ENCODE data around the gene UBALD1.

DNA sequence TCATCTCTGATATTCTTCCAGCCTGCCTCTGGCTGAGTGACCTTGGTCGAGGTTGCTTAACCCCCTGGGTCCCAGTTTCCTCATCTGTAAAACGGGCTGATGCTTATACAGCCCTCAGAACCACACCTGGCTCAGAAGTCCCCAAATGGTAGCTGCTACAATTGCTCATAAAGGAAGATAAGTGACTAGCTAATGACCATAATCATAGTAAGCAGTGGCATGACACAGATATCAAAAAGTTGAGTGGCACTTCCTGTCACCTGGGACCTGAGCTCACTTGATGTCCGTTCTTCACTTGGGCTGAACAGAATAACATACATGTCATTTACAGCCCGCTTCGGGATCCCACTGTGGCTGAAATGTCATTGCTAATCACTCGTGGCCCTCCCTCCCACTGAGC, 11.7 kb upstream of the UBALD1 start:
- no peak for TF ChIP-seq CTCF (IDR thresholded peaks at IDR 0.05 in 2 of 3, conservative IDR thresholded peaks at IDR 0.05 in 1 of 3; ENCODE audit: borderline replicate concordance in 1 of 3, insufficient read depth in 1 of 3, low read depth in 2 of 3, low read length in 2 of 3)
- TF ChIP-seq POLR2A (IDR thresholded peaks at IDR 0.05; ENCODE audit: borderline replicate concordance, extremely low read depth, insufficient read depth, insufficient read length): no peak
- TF ChIP-seq ELF1 (IDR thresholded peaks at IDR 0.05; ENCODE audit: borderline replicate concordance, low read depth): no peak
- TF ChIP-seq EZH2 (IDR thresholded peaks at IDR 0.05): no peak

Measured in HCT116 (cell line).